Pancreas (tissue), 10 donors: ENCODE results near the gene NUP43. TPM values are rescaled to one million over a fixed set of nuclear protein-coding genes. Genes with fewer than 3 reads are reported as not detected.
"Not testable (repeated sequence)": the region's sequence is repeated elsewhere in the genome, so short reads cannot be mapped to it uniquely, and the experiment has no call there.

Source experiments
- ATAC-seq, 4 donors: fragments of 200-7000 bp; cut with Tn5 transposase; one replicate each; pipeline versions ENCODE4 v1.8.0 to v1.9.1; 2020; ENCODE audit warnings: mild to moderate bottlenecking in 4 of 4, moderate library complexity in 4 of 4
- DNase-seq, 6 donors: peaks; one replicate each; pipeline ENCODE4 v3.0.0-alpha.2; 2020
- FAIRE-seq: peaks from 2 replicates; lab custom pipeline; 2012; peaks lifted over from hg19 to GRCh38; lab: Jason Lieb, UNC
- H3K27ac ChIP-seq, 4 donors: fragments of 200-600 bp; sonication (generic); 1 replicate in 3 of 4; 2 replicates in 1 of 4; pipeline versions ENCODE4 v1.5.0 to v1.8.0; 2020
- H3K27me3 ChIP-seq, 4 donors: fragments of 200-600 bp; one replicate each; pipeline ENCODE4 v1.8.0; 2021
- H3K36me3 ChIP-seq, 3 donors: fragments of 200-600 bp; sonication (generic) in 1 of 3; one replicate each; pipeline versions ENCODE4 v1.5.0 to v1.8.0; 2020 to 2021
- H3K4me1 ChIP-seq, 3 donors: fragments of 200-600 bp; one replicate each; pipeline ENCODE4 v1.8.0; 2021
- H3K4me3 ChIP-seq, 4 donors: fragments of 200-600 bp; sonication (generic) in 2 of 4; one replicate each; pipeline versions ENCODE4 v1.5.0 to v1.8.0; 2020 to 2021
- H3K9me3 ChIP-seq, 4 donors: fragments of 200-600 bp; one replicate each; pipeline ENCODE4 v1.8.0; 2021
- WGBS, 2 donors: extraction: QIAGEN DNeasy Blood & Tissue Kit; methylation state at CpG; one replicate each; pipeline ENCODE4 v1.1.7; 2013; 5-methylcytosine and 5-hydroxymethylcytosine counted together
- intact Hi-C, 3 donors: fragments of 100-400 bp; cut with DNase I; formaldehyde crosslinking; loops; one replicate each; pipeline versions ENCODE4 v1.11.1 to v1.14.2; 2022
- polyA plus RNA-seq, 2 donors: library from polyadenylated mRNA; stranded (reverse); fragments of 200-250 nt; gene quantifications; one replicate each; pipeline ENCODE4 v1.2.3, GENCODE V29; 2013
- total RNA-seq, 6 donors: library from RNA; stranded (reverse); fragmentation: NEBNext Ultra II Directional in 4 of 6; extraction: Animal tissue kit (Norgen Biotek cat#: 25700) in 4 of 6; gene quantifications; one replicate each; pipeline versions ENCODE4 v1.2.1 to v1.2.4, GENCODE V29; 2021 to 2023
- TF ChIP-seq, protein P1 (sequence below), 4 donors: fragments of 200-600 bp; sonication (generic) in 3 of 4; IDR thresholded peaks; one replicate each; pipeline versions ENCODE4 v1.5.0 to v1.8.0; 2021; ENCODE audit warnings: antibody characterized with exemption in 4 of 4
- donor health status: healthy with polysubstance abuse.
- donor health status: DM: no; HTN: no; CAD: no; lungs with moderate emphysema.
- donor health status: DM: no; HTN: no; CAD: no.
- donor health status: control.
- donor health status: control.
- donor health status: Bipolar disorder and iron deficiency.
- donor health status: DM: yes; HTN: yes; CAD: no.
- donor health status: DM: no; HTN: no; CAD: no.
- donor health status: DM: no; HTN: no; CAD: no.
- donor health status: DM: yes; HTN: yes; CAD: no.

NUP43 gene
- total and polyA plus RNA-seq, 8 donors, result 7.2 to 21.0 (median 15.3) TPM

DNA sequence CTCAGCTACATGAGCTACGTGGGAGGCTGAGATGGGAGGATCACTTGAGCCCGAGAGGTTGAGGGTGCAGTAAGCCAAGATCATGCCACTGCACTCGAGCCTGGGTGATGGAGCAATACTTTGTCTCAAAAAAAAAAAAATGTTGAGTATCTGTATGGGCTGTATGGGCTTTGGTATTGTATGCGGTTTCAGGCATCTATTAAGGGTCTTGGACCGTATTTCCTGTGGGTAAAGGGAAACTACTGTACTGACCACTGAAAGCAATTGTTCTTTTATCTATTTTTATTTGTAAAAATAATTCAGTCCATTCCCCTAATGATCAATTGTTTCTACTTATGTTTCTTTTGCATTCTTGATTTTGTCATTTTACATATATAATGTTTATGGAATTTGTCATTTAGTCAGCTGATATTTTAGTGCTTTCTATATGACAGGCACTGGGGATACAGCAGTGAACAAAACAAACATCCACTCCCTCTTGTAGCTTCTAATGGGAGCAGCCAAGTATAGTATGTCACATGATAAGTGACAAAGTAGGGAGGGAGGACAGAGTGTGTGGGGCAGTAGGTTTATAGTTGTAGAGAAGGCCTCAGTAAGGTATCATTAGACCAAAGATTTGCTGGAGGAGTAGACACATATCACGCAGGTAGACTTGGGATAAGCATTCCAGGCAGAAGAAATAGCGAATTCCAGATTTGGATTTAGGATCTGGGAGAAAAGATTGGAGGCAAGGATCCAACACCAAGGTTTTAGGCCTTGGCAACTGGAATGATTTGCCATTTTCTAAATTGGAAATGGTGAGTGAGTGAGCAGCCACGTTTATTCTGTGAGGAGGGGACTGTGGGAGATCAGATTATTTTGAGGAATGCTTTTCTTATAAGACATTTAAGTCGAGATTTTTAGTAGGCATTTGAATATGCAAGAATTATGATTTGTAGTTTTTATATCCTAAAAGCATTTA, 9.3 kb upstream of the NUP43 start:
- FAIRE-seq (no peak), ATAC-seq (peak in 3 of 4 donors; percentile 36 to 53 (median 38)), DNase-seq (no peak)
- Histone ChIP-seq H3K9me3 (no peaks in the 10 kb centered on the region), H3K4me1 (peaks cover 0 to 10% (median 5%) of the 10 kb centered on the region in 3 donors), H3K27me3 (no peaks in the 10 kb centered on the region), H3K27ac (no peak overlapping the region), H3K36me3 (peaks cover 0 to 8% (median 0%) of the 10 kb centered on the region in 3 donors), H3K4me3 (no peak overlapping the region)
- whole genome bisulfite sequencing, 2 donors, result 82 to 87% methylated on average over 9 of the region's 9 CpGs
- TF ChIP-seq, protein P1, sequence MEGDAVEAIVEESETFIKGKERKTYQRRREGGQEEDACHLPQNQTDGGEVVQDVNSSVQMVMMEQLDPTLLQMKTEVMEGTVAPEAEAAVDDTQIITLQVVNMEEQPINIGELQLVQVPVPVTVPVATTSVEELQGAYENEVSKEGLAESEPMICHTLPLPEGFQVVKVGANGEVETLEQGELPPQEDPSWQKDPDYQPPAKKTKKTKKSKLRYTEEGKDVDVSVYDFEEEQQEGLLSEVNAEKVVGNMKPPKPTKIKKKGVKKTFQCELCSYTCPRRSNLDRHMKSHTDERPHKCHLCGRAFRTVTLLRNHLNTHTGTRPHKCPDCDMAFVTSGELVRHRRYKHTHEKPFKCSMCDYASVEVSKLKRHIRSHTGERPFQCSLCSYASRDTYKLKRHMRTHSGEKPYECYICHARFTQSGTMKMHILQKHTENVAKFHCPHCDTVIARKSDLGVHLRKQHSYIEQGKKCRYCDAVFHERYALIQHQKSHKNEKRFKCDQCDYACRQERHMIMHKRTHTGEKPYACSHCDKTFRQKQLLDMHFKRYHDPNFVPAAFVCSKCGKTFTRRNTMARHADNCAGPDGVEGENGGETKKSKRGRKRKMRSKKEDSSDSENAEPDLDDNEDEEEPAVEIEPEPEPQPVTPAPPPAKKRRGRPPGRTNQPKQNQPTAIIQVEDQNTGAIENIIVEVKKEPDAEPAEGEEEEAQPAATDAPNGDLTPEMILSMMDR (IDR thresholded peaks at IDR 0.05), result no peak
- intact Hi-C loops, result no loop called here

DNA sequence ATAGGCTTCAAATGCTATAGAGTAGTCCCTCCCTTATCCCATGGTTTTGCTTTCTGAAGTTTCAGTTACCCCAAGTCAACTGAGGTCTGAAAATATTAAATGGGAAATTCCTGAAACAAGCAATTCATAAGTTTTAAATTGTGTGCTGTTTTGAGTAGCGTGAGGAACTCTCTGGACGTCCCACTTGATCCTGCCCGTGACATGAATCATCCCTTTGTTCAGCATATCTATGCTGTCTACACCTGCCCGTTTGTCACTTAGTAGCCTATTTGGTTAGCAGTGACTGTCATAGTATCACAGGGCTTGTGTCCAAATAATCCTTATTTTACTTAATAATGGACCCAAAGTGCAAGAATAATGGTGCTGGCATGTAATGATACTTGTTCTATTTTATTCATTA, 8.2 kb upstream of the NUP43 start:
- Histone ChIP-seq H3K27me3 (no peaks in the 10 kb centered on the region), H3K27ac (no peak overlapping the region), H3K36me3 (peaks cover 0 to 1% (median 0%) of the 10 kb centered on the region in 3 donors), H3K4me1 (peaks cover 0 to 10% (median 5%) of the 10 kb centered on the region in 3 donors), H3K9me3 (no peaks in the 10 kb centered on the region), H3K4me3 (no peak overlapping the region)
- intact Hi-C loops, result no loop called here
- TF ChIP-seq, protein P1 (IDR thresholded peaks at IDR 0.05), result no peak
- DNase-seq, result no peak
- ATAC-seq, result no peak
- no peak for FAIRE-seq
- WGBS, 2 donors, result 76 to 81% methylated on average over 4 of the region's 4 CpGs

DNA sequence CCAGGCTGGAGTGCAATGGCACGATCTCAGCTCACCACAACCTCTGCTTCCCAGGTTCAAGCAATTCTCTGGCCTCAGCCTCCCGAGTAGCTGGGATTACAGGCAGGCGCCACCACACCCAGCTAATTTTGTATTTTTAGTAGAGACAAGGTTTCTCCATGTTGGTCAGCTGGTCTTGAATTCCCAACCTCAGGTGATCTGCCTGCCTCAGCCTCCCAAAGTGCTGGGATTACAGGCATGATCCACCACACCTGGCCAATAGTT, 7.0 kb upstream of the NUP43 start:
- ATAC-seq, H3K36me3 ChIP-seq, H3K27ac ChIP-seq, H3K9me3 ChIP-seq, DNase-seq, H3K4me3 ChIP-seq, intact Hi-C loops, H3K27me3 ChIP-seq, FAIRE-seq: not testable (repeated sequence)
- 89 to 96% methylated on average over 3 of the region's 3 CpGs for WGBS, 2 donors
- H3K4me1 ChIP-seq, result peaks cover 0 to 10% (median 5%) of the 10 kb centered on the region in 3 donors

DNA sequence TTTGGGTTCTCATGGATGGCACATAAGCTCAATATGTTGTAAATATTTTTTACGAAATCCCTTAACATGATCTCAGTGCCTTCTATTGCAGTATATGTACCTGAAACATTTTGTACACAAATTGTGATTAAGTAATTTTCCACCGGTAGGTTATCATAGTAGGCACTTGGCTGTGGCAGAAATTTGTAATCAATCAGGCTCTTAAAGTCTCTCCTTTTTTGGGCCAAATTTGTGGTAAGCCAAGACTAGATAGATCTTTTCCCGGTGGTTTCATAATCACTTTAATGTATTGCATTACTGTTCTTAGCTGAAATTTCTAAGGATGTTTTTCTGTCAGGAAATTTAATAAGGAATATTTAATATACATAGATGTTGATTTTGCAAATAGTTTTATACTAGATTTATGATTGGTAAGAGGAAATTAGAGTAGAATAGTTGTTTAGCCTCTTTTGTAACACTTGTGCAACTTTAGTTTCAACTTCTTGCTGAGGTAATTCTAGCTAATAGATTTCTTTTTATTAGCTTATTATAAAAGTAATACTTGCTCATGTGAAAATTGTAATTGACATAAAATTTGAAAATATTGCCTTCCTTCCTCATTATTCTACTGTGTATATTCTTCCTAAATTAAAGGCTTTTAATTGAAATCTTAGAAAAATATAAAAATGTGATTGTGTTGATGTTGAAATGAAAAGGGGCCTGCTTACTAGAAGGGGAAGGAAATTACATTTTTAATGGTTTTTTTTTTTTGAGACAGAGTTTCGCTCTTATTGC, 6.5 kb upstream of the NUP43 start:
- no peak for FAIRE-seq
- Histone ChIP-seq H3K27me3 (no peaks in the 10 kb centered on the region), H3K4me3 (no peak overlapping the region), H3K36me3 (no peaks in the 10 kb centered on the region), H3K4me1 (peaks cover 0 to 10% (median 5%) of the 10 kb centered on the region in 3 donors), H3K9me3 (no peaks in the 10 kb centered on the region), H3K27ac (no peak overlapping the region)
- WGBS, 2 donors, result 63 to 67% methylated on average over 4 of the region's 4 CpGs
- no peak for ATAC-seq
- no peak for DNase-seq
- TF ChIP-seq, protein P1 (IDR thresholded peaks at IDR 0.05), result no peak
- intact Hi-C loops, result no loop called here

DNA sequence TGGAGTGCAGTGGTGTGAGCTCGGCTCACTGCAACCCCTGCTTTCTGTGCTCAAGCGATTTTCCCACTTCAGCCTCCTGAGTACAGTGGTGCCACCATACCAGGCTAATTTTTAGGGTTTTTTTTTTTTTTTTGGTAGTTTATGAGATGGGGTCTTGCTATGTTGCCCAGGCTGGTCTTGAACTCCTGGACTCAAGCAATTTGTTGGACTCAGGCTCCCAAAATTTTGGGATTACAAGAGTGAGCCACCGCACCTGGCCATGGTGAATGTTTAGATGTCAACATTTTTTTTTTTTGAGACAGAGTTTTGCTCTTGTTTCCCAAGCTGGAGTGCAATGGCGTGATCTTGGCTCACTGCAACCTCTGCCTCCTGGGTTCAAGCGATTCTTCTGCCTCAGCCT, 5.6 kb upstream of the NUP43 start:
- 97 to 99% methylated on average over 5 of the region's 5 CpGs for WGBS, 2 donors
- DNase-seq, H3K36me3 ChIP-seq, intact Hi-C loops, FAIRE-seq, ATAC-seq, H3K27me3 ChIP-seq, H3K9me3 ChIP-seq, H3K4me3 ChIP-seq, H3K27ac ChIP-seq: not testable (repeated sequence)
- peaks cover 0 to 11% (median 5%) of the 10 kb centered on the region in 3 donors for H3K4me1 ChIP-seq
